Esophagus muscularis mucosa (tissue), 4 donors: Measurements from ENCODE around the gene F5. TPM values are rescaled to one million over a fixed set of nuclear protein-coding genes. Genes with fewer than 3 reads are reported as not detected.

Experiments
- DNase-seq: peaks from one replicate; pipeline ENCODE4 v3.0.0-alpha.2; 2017; ENCODE audit errors: extremely low spot score
- H3K27ac ChIP-seq, 4 donors: fragments of 200-600 bp; sonication (generic); replicated peaks in 1 of 4; 1 replicate in 3 of 4; 2 replicates in 1 of 4; pipeline ENCODE4 v1.5.1; 2016 to 2019; ENCODE audit warnings: mild to moderate bottlenecking in 1 of 4
- H3K27me3 ChIP-seq, 4 donors: fragments of 200-600 bp; sonication (generic); one replicate each; pipeline versions ENCODE4 v1.5.1 to v1.6.0; 2016 to 2019
- H3K36me3 ChIP-seq, 4 donors: fragments of 200-600 bp; sonication (generic); one replicate each; pipeline ENCODE4 v1.5.1; 2016 to 2019
- H3K4me1 ChIP-seq, 4 donors: fragments of 200-600 bp; sonication (generic); one replicate each; pipeline ENCODE4 v1.5.1; 2016 to 2019
- H3K4me3 ChIP-seq, 4 donors: fragments of 200-600 bp; sonication (generic); 1 replicate in 2 of 4; 2 replicates in 2 of 4; pipeline ENCODE4 v1.5.1; 2016 to 2019; ENCODE audit warnings: mild to moderate bottlenecking in 4 of 4, moderate library complexity in 1 of 4
- H3K9me3 ChIP-seq, 4 donors: fragments of 200-600 bp; sonication (generic); 1 replicate in 3 of 4; 2 replicates in 1 of 4; pipeline ENCODE4 v1.5.1; 2016 to 2019
- CTCF ChIP-seq, 3 experiments: fragments of 200-600 bp in 2 of 3; fragments of 450-650 bp in 1 of 3; sonication (generic) in 2 of 3; IDR thresholded peaks; one replicate each; pipeline ENCODE4 v1.5.1; 2017 to 2019; ENCODE audit warnings: antibody characterized with exemption in 3 of 3, mild to moderate bottlenecking in 2 of 3, moderate library complexity in 1 of 3
- EP300 ChIP-seq: sonication (generic); formaldehyde crosslinking; IDR thresholded peaks from one replicate; pipeline ENCODE4 v1.6.1; 2017; ENCODE audit warnings: antibody characterized with exemption
- POLR2A ChIP-seq: fragments of 450-650 bp; IDR thresholded peaks from one replicate; pipeline ENCODE4 v1.6.1; 2017; ENCODE audit warnings: antibody characterized with exemption, moderate library complexity, mild to moderate bottlenecking, low read depth
- POLR2AphosphoS5 ChIP-seq, 2 donors: sonication (generic); formaldehyde crosslinking; IDR thresholded peaks; one replicate each; pipeline ENCODE4 v1.6.1; 2017; ENCODE audit warnings: antibody characterized with exemption in 2 of 2
- intact Hi-C: fragments of 100-400 bp; cut with DNase I; formaldehyde crosslinking; loops from one replicate; pipeline ENCODE4 v1.15.1; 2023
- small RNA-seq, 3 donors: library from RNA; depleted of rRNA; stranded (forward); fragments of <200 nt; gene quantifications; one replicate each; pipeline ENCODE3, GENCODE V24; 2016
- total RNA-seq, 4 donors: library from RNA; depleted of rRNA; stranded (reverse); fragments of >200 nt; gene quantifications; one replicate each; pipeline versions ENCODE4 v1.1.0 to v1.2.1, GENCODE V29; 2016

The F5 gene
- total RNA-seq, 4 donors from 2014 or later: 0.13 to 1.2 (median 0.34) TPM; not detected in 1

GRCh38 chr1:169465281-169465680 is 121.0 kb downstream of the F5 start:
- Histone ChIP-seq H3K36me3 (peaks cover 0 to 50% (median 18%) of the 10 kb centered on the region in 4 donors), H3K9me3 (no peaks in the 10 kb centered on the region), H3K4me3 (no peak overlapping the region), H3K27ac (no peak overlapping the region), H3K4me1 (peaks cover 0 to 6% (median 4%) of the 10 kb centered on the region in 4 donors), H3K27me3 (peaks cover 0 to 4% (median under 1%) of the 10 kb centered on the region in 4 donors)
- TF ChIP-seq CTCF (IDR thresholded peaks at IDR 0.05) (no peak), EP300 (no peak), POLR2AphosphoS5 (IDR thresholded peaks at IDR 0.05) (no peak), POLR2A (no peak)
- DNase-seq: no peak
- intact Hi-C loops: no loop called here

Small RNAs within 50 kb of the gene (small RNA-seq; reads per million reads assigned to genes)
- 0 reads per million in 3 donors for gene AL021068.2

Other genes with a start within 250 kb of the F5 start
- 10 to 100 TPM; 10.2 to 27.8 (median 14.5) TPM for gene NME7, start 218.7 kb downstream of the F5 start, total RNA-seq
- gene BLZF1, start 218.3 kb downstream of the F5 start, total RNA-seq: 10 to 100 TPM; 28.1 to 41.1 (median 36.2) TPM
- 1 to 10 TPM in 1 of 4 donors, under 1 TPM in 3; 0.80 to 2.3 (median 0.91) TPM for gene CCDC181, start 159.0 kb downstream of the F5 start, total RNA-seq
- 10 to 100 TPM; 19.0 to 38.8 (median 20.6) TPM for gene SLC19A2, start 100.5 kb downstream of the F5 start, total RNA-seq
- gene SELP, start 43.6 kb upstream of the F5 start, total RNA-seq: 10 to 100 TPM in 1 of 4 donors, 1 to 10 TPM in 3; 2.9 to 28.0 (median 7.5) TPM
- gene SELL, start 125.1 kb upstream of the F5 start, total RNA-seq: 10 to 100 TPM in 1 of 4 donors, 1 to 10 TPM in 1, under 1 TPM in 2; 0.42 to 11.9 (median 0.86) TPM
- gene SELE, start 147.6 kb upstream of the F5 start, total RNA-seq: 10 to 100 TPM in 1 of 4 donors, 1 to 10 TPM in 2, under 1 TPM in 1; 0.06 to 15.7 (median 1.5) TPM
- gene METTL18, start 208.4 kb upstream of the F5 start, total RNA-seq: 1 to 10 TPM; 5.6 to 6.8 (median 6.2) TPM